Embryonic facial prominence (tissue), 1 donor: Measurements from ENCODE around the gene CTCFL.

ENCODE experiments used
- DNase-seq: peaks from one replicate; pipeline ENCODE4 v3.0.0-alpha.2; 2016; ENCODE audit errors: extremely low spot score

CTCFL gene

GRCh38 chr20:57524511-57525176 is at the start of gene CTCFL:
Gene CTCFL (minus strand): TSS chr20:57525140. CDS start chr20:57524205, 935 bp downstream.
- DNase-seq: no peak

GRCh38 chr20:57573894-57574293 is 49.0 kb upstream of the CTCFL start:
- DNase-seq: no peak

- no peak for DNase-seq
Observed at GRCh38 chr20:57573242-57573641, 48.3 kb upstream of the CTCFL start.

GRCh38 chr20:57571782-57572416 is 47.0 kb upstream of the CTCFL start:
- no peak for DNase-seq

GRCh38 chr20:57570920-57571319 is 46.0 kb upstream of the CTCFL start:
- DNase-seq: no peak

- DNase-seq: no peak
Observed at GRCh38 chr20:57570145-57570850, 45.4 kb upstream of the CTCFL start.

GRCh38 chr20:57568960-57569359 is 44.0 kb upstream of the CTCFL start:
- DNase-seq: no peak

- DNase-seq: no peak
Observed at GRCh38 chr20:57568088-57568896, 43.4 kb upstream of the CTCFL start.

GRCh38 chr20:57567471-57568079 is 42.6 kb upstream of the CTCFL start:
- no peak for DNase-seq

GRCh38 chr20:57566803-57567459 is 42.0 kb upstream of the CTCFL start:
- no peak for DNase-seq

- no peak for DNase-seq
Observed at GRCh38 chr20:57566399-57566798, 41.5 kb upstream of the CTCFL start.

GRCh38 chr20:57564951-57565642 is 40.2 kb upstream of the CTCFL start:
- no peak for DNase-seq

GRCh38 chr20:57564180-57564802 is 39.4 kb upstream of the CTCFL start:
- DNase-seq: no peak

GRCh38 chr20:57563522-57563921 is 38.6 kb upstream of the CTCFL start:
- no peak for DNase-seq

- no peak for DNase-seq
Observed at GRCh38 chr20:57562541-57563465, 37.9 kb upstream of the CTCFL start.

- no peak for DNase-seq
Observed at GRCh38 chr20:57561356-57562279, 36.7 kb upstream of the CTCFL start.

GRCh38 chr20:57560554-57561355 is 35.8 kb upstream of the CTCFL start, which contains the start of gene PCK1:
Gene PCK1 (plus strand): TSS chr20:57561110. CDS start chr20:57561412, 302 bp downstream.
- no peak for DNase-seq
